SKM-1 (cell line): ENCODE data around the gene FANK1.
A peak's percentile ranks its signal among the peaks of the same experiment; 100 is the strongest.

ENCODE experiments used
- DNase-seq: peaks from one replicate; lab custom pipeline; 2025; ENCODE audit not compliant: unreplicated experiment; lab: John Stamatoyannopoulos, UW

FANK1 gene

GRCh38 chr10:125896088-125896934 lies at the start of gene FANK1:
TSS of gene FANK1 (plus strand) at chr10:125896564. CDS start at chr10:125896643, 79 bp downstream.
- DNase-seq: peak; percentile 54

- no peak for DNase-seq
Observed at GRCh38 chr10:125846894-125847293, 49.5 kb upstream of the FANK1 start.

- DNase-seq: no peak
Observed at GRCh38 chr10:125848371-125848770, 48.0 kb upstream of the FANK1 start.

- DNase-seq: no peak
Observed at GRCh38 chr10:125848857-125849256, 47.5 kb upstream of the FANK1 start.

GRCh38 chr10:125849448-125849847 lies 46.9 kb upstream of the FANK1 start:
- DNase-seq: no peak

DNA sequence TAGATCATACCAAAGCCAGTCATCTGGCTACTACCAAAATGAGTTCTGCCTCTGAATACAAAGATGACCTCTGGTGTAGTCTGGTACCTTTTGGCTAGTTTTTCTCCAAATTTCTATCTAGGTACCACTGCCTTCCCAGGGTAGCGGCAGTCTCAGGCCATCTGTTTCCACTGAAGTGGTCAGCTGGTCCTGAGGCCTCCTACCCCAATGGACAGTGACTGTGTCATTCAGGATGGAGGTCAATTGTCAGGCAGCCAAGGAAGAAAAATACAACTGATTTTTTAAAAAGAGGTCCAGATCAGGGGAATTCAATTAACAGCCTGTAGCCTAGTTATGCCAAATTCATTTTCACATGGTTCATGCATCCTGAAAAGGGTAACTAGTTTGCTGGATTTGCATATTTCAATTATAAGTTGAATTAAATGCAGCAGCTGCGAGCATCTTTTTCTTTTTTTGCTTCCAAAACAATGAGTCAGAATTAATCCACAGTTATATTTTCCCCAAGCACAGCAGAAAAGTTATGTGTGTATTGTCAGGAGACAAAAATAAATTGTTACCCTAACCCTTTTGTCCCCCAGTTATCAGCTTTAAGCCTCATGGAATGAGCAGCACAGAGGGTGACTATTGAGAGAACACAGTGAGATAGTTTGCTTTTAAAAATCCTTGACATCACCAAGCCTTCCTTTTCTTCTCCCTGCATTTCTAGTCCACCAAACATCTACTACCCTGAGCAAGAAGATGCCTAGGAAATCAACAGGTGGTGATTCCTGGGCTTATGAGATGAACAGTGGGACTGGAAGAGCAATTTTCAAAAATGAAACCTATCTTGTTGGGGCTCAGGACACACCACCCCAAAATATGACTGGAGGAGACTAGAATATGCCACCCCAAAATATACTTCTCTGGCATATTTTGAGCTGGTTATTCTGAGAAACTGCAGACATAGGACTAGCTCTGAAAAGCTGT lies 45.3 kb upstream of the FANK1 start:
- no peak for DNase-seq

- no peak for DNase-seq
Observed at GRCh38 chr10:125852487-125852886, 43.9 kb upstream of the FANK1 start.

DNA sequence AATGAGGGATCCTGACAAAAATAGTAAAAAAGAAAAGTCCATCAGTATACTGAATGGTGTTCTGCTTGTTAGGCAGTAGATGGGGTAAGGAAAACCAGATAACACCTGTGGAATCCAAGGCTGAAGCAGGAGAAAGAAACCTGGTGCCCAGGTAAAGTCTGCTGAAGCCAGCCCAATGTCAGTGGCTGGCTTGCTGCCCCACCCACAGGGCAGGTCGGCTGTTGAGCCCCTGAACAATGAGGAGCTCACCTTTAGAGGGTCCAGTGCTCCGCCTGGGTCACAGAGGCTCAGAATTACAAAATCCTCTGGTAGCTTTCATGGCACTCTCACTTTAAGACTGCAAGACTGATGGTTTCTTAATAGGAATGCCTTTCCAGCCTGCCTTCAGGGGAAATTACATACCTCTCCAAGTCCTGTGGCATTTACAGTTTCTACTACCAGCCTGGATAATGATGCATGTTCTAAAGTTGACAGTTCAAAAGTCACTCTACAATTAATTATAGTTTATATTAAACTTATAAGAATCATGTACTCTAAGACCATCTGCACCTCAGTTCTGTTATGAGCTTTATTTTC lies 39.1 kb upstream of the FANK1 start:
- DNase-seq: no peak

- DNase-seq: no peak
Observed at GRCh38 chr10:125859128-125859817, 37.1 kb upstream of the FANK1 start.

DNA sequence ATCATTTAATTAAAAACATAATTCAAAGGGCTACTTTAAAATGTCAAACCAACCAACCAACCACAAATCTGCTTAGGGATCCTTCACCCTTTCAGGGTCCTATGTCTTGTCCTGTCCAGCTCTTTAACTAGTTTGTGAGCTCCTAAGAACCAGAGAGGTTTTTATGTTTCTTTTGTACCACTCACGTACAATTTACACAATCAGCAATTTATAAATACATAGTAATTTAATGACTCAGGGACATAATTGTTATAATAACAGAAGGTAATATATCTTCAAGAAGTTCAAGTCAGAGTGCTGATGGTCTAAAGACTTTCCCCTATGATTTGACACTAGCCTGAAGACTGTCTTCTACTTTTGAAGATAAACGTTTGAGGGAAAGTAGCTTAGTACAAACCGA lies 31.2 kb upstream of the FANK1 start:
- no peak for DNase-seq

- DNase-seq: no peak
Observed at GRCh38 chr10:125866421-125867029, 29.8 kb upstream of the FANK1 start.

- DNase-seq: peak; percentile 24
Observed at GRCh38 chr10:125868372-125868975, 27.9 kb upstream of the FANK1 start.

DNA sequence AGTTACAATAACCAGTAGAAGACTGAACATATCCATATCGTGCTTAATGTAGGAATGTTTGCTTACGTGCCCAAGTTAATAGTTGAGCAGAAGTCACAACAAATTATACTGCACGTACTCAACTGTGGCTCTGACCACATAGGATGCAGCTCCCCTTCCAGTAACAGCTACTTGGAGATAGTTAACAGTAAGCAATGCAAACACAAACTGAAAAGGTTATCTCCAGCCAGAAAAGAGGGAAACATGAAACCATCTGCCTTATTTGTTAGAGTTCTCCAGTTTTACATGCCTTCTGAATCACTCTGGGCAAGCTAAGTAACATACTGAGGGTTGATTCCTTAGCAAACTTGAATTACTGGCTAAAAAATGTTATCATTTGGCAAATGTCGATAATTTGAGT lies 25.0 kb upstream of the FANK1 start:
- no peak for DNase-seq

DNA sequence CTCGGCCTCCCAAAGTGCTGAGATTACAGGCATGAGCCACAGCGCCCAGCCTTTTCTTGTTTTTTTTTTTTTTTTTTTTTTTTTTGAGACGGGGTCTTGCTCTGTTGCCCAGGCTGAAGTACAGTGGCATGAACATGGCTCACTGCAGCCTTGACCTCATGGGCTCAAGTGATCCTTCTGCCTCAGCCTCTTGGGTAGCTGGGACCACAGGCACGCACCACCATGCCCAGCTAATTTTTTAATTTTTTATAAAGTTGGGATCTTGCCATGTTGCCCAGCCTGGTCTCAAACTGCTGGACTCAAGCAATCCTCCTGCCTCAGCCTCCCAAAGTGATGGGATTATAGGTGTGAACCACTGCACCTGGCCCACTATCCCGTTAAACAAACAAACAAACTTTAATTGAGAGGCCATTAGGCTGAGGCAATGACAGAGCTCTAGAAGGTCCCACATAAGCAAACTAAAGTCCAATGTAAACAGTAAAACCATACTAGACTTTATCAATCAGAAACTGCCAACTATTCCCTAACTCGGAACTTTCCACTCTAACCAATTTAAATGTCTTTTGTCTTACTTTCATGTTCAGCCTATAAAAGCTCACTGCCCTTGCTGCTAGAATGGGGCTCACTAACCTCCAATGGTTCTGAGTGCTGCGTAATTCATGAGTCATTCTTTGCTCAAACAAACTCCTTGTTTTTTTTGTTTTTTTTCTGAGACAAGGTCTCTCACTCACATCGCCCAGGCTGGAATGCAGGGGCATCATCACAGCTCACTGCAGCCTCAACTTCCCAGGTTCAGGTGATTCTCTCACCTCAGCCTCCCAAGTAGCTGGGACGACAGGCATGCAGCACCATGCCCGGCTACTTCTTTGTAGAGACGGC lies 17.2 kb upstream of the FANK1 start:
- no peak for DNase-seq

- DNase-seq: no peak
Observed at GRCh38 chr10:125880719-125881118, 15.6 kb upstream of the FANK1 start.

DNA sequence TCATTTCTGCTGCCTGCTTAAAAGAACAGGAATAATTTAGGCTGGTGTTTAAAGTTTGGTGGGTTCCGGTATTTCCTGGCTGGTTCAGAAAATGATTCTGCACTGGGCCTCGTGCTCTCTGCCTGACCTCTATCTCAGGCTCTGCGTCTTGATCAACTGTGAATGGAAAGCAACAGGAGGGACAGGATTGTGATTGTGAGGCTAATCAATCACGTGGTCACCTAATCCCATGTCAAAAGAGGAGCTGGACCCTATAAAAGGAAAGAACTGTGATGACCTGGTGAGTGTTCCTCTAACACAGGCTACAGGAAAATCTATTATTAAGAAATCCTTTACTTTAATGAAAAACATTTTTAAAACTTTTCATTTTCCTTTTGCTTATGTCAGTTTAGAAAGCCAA lies 15.2 kb upstream of the FANK1 start, which contains the start of gene DHX32:
TSS of gene DHX32 (minus strand) at position 101 of the 400 bp plus-strand sequence. CDS start 468 bp downstream, outside the sequence.
- DNase-seq: no peak

GRCh38 chr10:125882596-125882995 lies 13.8 kb upstream of the FANK1 start:
- DNase-seq: no peak

- no peak for DNase-seq
Observed at GRCh38 chr10:125883211-125883610, 13.2 kb upstream of the FANK1 start.
